ENCODE results near the gene CRYM.

Gene CRYM

DNA sequence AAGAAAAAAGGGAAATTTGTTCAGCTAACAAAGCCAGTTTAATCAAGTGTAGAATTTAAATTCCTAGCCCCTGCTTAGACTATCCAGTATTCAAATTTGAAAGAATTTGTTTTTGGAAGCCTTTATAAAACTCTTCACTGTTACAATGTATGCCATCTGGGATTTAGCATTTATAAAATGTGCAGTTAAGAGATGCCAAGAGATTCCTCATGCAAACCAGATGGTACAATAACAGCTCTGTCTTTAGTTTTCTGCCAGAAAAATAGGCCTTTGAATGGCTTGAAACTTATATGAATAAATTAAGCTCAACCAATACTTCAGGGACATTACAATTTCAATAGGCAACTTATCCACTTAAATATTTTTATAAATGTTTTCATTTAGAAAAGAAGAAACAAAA lies 51.3 kb downstream of the CRYM start:
- DNase-seq (ENCODE audit: low read depth) = no peak
- no peak overlapping the region for H3K4me3 ChIP-seq (ENCODE audit: control insufficient read depth, low read depth, low read length)
- TF ChIP-seq, protein P1, sequence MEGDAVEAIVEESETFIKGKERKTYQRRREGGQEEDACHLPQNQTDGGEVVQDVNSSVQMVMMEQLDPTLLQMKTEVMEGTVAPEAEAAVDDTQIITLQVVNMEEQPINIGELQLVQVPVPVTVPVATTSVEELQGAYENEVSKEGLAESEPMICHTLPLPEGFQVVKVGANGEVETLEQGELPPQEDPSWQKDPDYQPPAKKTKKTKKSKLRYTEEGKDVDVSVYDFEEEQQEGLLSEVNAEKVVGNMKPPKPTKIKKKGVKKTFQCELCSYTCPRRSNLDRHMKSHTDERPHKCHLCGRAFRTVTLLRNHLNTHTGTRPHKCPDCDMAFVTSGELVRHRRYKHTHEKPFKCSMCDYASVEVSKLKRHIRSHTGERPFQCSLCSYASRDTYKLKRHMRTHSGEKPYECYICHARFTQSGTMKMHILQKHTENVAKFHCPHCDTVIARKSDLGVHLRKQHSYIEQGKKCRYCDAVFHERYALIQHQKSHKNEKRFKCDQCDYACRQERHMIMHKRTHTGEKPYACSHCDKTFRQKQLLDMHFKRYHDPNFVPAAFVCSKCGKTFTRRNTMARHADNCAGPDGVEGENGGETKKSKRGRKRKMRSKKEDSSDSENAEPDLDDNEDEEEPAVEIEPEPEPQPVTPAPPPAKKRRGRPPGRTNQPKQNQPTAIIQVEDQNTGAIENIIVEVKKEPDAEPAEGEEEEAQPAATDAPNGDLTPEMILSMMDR (IDR thresholded peaks at IDR 0.05; ENCODE audit: control insufficient read depth, insufficient read depth, low read depth, low read length, missing control alignments) = no peak

DNA sequence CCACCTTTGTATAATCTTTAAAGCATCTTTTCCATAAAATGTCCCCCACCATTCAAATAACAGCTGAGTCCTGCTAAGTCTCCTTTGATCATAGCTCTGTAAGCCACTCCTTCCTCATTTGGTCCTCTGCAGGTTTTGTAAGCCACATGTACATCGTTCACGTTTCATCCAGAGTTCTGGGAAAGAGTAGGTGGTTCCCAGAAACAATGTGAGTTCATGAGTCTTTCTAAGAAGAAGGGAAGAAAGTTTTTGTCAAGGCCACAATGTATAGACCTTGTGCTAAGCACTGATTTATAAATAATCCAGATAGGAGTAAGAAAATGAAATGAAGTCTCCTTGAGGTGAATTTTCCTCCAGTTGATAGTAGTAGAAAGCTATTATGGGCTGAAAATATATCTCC lies 53.3 kb downstream of the CRYM start:
- H3K4me3 ChIP-seq (ENCODE audit: control insufficient read depth, low read depth, low read length) = no peak overlapping the region
- DNase-seq (ENCODE audit: low read depth) = no peak
- TF ChIP-seq, protein P1 (IDR thresholded peaks at IDR 0.05; ENCODE audit: control insufficient read depth, insufficient read depth, low read depth, low read length, missing control alignments) = no peak

DNA sequence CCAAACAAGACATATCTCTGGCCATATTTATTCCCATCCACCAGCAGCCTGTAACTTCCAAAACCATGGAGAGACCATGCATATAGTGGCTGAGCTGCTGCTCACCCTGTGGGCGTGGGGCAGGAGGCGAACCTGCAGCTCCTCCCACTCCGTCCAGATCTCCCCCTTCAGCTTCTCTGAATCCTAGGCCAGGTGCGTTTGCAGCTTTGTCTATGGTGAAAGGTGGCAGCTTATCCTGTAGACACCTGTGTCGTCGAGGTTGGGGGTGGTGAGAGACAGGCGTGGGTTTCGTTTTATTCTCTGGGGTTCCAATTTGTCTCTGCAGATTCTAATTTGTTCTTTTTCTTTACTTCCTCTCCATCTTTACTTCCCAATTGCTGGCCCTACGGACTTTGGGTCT lies 54.3 kb downstream of the CRYM start:
- H3K4me3 ChIP-seq (ENCODE audit: control insufficient read depth, low read depth, low read length) = no peak overlapping the region
- no peak for DNase-seq (ENCODE audit: low read depth)
- TF ChIP-seq, protein P1 (IDR thresholded peaks at IDR 0.05; ENCODE audit: control insufficient read depth, insufficient read depth, low read depth, low read length, missing control alignments) = no peak

DNA sequence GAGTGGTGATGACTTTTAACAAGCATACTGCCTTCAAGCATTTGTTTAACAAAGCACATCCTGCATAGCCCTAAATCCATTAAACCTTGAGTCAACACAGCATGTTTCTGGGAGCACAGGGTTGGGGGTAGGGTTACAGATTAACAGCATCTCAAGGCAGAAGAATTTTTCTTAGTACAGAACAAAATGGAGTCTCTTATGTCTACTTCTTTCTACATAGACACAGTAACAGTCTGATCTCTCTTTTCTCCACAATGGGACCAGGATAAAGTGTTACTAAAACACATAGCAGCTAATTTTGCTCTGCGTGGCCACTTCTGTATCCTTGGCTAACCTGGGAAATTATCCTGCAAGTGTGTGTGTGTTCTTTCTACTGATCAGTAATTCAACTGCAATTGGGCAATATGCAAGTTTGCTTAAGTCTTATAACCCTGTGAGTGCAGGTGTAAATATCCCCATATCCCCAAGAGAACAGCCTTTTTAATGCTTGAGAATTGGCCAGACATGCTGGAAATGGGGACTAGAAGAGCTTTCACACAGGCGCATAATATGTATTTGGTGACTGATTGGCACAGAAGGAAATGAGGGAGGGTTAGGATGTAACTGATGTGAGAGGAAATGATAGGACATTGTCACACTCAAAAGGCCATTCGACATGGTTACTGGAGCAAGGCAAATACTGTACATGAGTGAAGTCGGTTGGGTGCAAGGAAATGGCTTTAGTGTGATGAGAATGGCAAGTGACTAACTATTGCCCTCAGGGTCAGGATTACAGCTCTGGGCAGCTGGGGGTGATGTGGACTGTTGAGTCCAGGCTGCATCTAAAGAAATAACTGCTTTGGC lies 55.4 kb downstream of the CRYM start:
- no peak for DNase-seq (ENCODE audit: low read depth)
- TF ChIP-seq, protein P1 (IDR thresholded peaks at IDR 0.05; ENCODE audit: control insufficient read depth, insufficient read depth, low read depth, low read length, missing control alignments) = no peak
- no peak overlapping the region for H3K4me3 ChIP-seq (ENCODE audit: control insufficient read depth, low read depth, low read length)

DNA sequence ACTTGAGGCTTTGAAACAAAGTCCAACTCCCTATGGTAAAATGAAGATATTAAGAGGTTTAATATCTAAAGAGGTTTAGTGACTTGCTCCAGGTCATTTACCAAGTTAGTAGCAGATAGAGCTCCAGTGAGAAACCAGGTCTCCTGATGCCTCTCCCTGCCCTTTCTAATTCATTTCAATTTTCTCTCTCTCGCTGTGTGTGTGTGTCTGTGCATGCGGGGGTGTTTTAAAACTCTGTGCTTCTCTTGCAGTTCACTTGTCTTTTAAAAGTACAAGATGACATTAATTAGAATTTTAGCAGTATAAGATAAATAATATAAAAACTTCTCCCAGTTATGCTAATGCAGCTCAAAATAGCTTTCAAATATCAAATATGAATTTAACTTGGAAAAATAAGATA lies 58.5 kb downstream of the CRYM start:
- DNase-seq (ENCODE audit: low read depth) = no peak
- TF ChIP-seq, protein P1 (IDR thresholded peaks at IDR 0.05; ENCODE audit: control insufficient read depth, insufficient read depth, low read depth, low read length, missing control alignments) = no peak

DNA sequence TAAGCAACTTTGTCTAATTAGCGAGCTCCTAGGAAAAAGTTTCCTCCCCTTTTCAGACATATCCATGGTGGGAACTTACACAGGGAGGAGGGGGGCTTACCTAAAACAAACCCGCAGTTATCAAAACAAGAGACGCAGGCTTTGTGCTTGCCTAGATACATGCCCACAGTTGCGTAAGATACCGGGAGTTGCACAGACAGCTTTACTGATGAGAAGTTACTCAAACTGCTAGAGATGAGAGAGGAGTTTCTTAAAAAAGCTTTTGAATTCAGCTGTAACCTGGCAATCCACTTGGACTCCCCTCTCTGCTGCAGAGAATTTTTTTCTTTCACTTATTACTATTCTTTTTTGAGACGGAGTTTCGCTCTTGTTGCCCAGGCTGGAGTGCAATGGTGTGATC lies 59.9 kb downstream of the CRYM start:
- TF ChIP-seq, protein P1 (IDR thresholded peaks at IDR 0.05; ENCODE audit: control insufficient read depth, insufficient read depth, low read depth, low read length, missing control alignments) = no peak
- DNase-seq (ENCODE audit: low read depth) = no peak

More for the DNA sequence above, 58.5 kb downstream of the CRYM start:
- no peak overlapping the region for H3K4me3 ChIP-seq (ENCODE audit: control insufficient read depth, low read depth, low read length)

More for the DNA sequence above, 59.9 kb downstream of the CRYM start:
- H3K4me3 ChIP-seq (ENCODE audit: control insufficient read depth, low read depth, low read length) = no peak overlapping the region
